Fibroblast of peridontal ligament (primary cell): Measurements from ENCODE around the gene TICAM1.

Experiments
- DNase-seq: peaks from one replicate; pipeline ENCODE4 v3.0.0-alpha.2; 2010; ENCODE audit errors: extremely low read depth

The TICAM1 gene

GRCh38 chr19:4768934-4769777 is 62.4 kb downstream of the TICAM1 start:
- DNase-seq = peak; percentile 89
